SJCRH30 (cell line): ENCODE data around the gene TNFSF12. TPM values are rescaled to one million over a fixed set of nuclear protein-coding genes. Genes with fewer than 3 reads are reported as not detected.

Source experiments
- DNase-seq, 2 experiments: peaks; one replicate each; pipeline ENCODE4 v3.0.0-alpha.2; 2015 to 2020
- H3K27ac ChIP-seq: fragments of 250-450 bp; sonication (Bioruptor Pico); 2 replicates; pipeline ENCODE4 v1.5.1; 2020; ENCODE audit warnings: mild to moderate bottlenecking, moderate library complexity
- H3K27me3 ChIP-seq: fragments of 250-450 bp; sonication (Bioruptor Pico); 2 replicates; pipeline ENCODE4 v1.5.1; 2020; ENCODE audit warnings: mild to moderate bottlenecking, moderate library complexity
- H3K36me3 ChIP-seq: fragments of 250-450 bp; sonication (Bioruptor Pico); 2 replicates; pipeline ENCODE4 v1.5.1; 2020; ENCODE audit warnings: mild to moderate bottlenecking, moderate library complexity
- H3K4me1 ChIP-seq: fragments of 250-450 bp; sonication (Bioruptor Pico); 2 replicates; pipeline ENCODE4 v1.5.1; 2020; ENCODE audit warnings: mild to moderate bottlenecking, moderate library complexity
- H3K4me3 ChIP-seq: fragments of 250-450 bp; sonication (Bioruptor Pico); 2 replicates; pipeline ENCODE4 v1.5.1; 2020; ENCODE audit warnings: mild to moderate bottlenecking, moderate library complexity
- H3K9me3 ChIP-seq: fragments of 250-450 bp; sonication (Bioruptor Pico); replicated peaks from 2 replicates; pipeline ENCODE4 v1.5.1; 2020; ENCODE audit warnings: mild to moderate bottlenecking, moderate library complexity
- total RNA-seq: library from RNA; depleted of rRNA; stranded (reverse); fragments of >200 nt; shearing (Covaris generic); gene quantifications from 2 replicates; pipeline ENCODE4 v1.2.3, GENCODE V29; 2014; rRNA removed

Gene TNFSF12, protein sequence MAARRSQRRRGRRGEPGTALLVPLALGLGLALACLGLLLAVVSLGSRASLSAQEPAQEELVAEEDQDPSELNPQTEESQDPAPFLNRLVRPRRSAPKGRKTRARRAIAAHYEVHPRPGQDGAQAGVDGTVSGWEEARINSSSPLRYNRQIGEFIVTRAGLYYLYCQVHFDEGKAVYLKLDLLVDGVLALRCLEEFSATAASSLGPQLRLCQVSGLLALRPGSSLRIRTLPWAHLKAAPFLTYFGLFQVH
- not detected in 2 replicates for total RNA-seq

DNA sequence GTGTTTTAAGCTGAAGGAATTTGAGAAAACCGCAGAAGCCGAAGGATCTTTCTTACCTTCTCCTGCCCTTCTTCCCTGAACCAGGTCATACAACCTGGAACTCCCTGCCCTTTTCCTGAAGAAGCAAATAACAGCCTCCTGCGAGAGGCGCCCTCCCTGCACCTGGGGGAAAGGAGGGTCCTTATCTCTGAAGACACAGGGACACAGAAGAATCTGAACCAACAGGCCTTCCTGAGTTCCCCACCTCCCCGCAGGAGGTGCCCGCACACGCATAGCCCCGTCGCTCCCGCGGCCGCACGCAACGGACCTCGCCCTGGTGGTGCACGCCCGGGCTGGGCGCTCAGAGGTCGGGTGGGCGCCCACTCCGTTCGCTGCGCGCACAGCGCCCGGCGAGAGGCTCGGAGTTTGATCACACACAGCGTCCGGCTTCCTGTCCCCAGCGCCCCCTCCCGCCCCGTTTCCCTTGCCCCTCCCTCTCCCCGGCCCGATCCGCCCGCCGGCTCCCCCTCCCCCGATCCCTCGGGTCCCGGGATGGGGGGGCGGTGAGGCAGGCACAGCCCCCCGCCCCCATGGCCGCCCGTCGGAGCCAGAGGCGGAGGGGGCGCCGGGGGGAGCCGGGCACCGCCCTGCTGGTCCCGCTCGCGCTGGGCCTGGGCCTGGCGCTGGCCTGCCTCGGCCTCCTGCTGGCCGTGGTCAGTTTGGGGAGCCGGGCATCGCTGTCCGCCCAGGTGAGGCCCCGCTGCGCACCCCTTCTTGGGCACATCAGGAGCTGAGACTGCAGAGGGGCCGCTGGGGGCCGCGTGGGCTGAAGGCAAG, at the start of gene TNFSF12:
TNFSF12 (plus strand) TSS at position 474 of the 816 bp plus-strand sequence; CDS start at position 570, 96 bp downstream.
- no peak within 1 kb of the TSS for H3K27ac ChIP-seq
- no peaks in the 10 kb centered on the region for H3K27me3 ChIP-seq
- H3K36me3 ChIP-seq = no peaks in the 10 kb centered on the region
- H3K4me1 ChIP-seq = no peaks in the 10 kb centered on the region
- DNase-seq = no peak
- no peak within 1 kb of the TSS for H3K4me3 ChIP-seq
- H3K9me3 ChIP-seq = no peaks in the 10 kb centered on the region

DNA sequence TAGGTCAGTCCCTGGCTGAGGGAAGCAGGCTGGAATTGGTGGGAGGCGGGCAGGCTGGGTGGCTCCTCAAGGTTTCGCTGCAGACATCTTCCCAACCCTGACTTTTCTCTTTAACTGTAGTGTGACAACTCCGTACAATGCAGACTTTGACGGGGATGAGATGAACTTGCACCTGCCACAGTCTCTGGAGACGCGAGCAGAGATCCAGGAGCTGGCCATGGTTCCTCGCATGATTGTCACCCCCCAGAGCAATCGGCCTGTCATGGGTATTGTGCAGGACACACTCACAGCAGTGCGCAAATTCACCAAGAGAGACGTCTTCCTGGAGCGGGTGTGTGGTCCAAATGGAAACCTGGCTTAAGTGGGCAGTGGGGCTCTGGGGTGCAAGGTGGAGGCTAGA, 49.7 kb upstream of the TNFSF12 start:
- no peaks in the 10 kb centered on the region for H3K4me1 ChIP-seq
- DNase-seq = no peak
- no peaks in the 10 kb centered on the region for H3K27me3 ChIP-seq
- no peak overlapping the region for H3K27ac ChIP-seq
- peaks cover 62% of the 10 kb centered on the region for H3K36me3 ChIP-seq
- no peaks in the 10 kb centered on the region for H3K9me3 ChIP-seq
- H3K4me3 ChIP-seq = no peak overlapping the region

DNA sequence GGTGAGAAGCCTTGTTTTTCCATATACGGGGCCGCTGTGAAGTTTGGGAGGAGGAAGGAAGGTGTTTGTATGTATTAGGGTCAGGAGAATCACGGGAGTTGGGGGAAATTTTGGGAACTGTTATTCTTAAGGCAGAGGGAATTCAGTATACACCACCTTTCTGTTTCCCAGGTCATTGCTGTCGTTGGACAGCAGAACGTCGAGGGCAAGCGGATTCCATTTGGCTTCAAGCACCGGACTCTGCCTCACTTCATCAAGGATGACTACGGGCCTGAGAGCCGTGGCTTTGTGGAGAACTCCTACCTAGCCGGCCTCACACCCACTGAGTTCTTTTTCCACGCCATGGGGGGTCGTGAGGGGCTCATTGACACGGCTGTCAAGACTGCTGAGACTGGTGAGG, 47.1 kb upstream of the TNFSF12 start:
- Histone ChIP-seq H3K27ac (no peak overlapping the region), H3K4me1 (no peaks in the 10 kb centered on the region), H3K4me3 (no peak overlapping the region), H3K27me3 (no peaks in the 10 kb centered on the region), H3K9me3 (no peaks in the 10 kb centered on the region), H3K36me3 (peaks cover 72% of the 10 kb centered on the region)
- no peak for DNase-seq

DNA sequence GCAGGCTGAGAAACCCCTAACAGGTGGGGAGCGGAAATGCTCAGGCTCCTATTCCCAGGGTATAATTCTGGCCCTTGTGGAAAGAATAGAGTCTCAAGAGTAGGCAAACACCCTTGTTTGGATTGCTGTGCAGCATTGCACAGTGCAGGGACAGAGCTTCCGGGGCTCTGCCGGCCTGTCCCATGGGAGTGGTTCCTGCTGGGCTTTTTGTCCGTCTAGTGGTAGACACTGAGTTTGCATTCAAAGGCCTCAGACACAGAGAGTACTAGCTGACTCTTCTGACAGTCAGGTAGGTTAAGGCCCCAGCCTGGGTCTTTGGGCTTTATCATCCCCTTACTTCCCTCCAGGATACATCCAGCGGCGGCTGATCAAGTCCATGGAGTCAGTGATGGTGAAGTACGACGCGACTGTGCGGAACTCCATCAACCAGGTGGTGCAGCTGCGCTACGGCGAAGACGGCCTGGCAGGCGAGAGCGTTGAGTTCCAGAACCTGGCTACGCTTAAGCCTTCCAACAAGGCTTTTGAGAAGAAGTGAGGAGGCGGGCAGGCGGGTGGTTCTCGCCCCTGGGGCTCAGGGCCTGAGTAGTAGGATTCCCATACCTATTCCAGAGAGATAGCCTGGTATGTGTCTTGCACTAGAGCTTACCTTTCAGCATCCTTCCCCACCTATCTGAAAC, 46.5 kb upstream of the TNFSF12 start:
- H3K4me1 ChIP-seq = no peaks in the 10 kb centered on the region
- H3K27ac ChIP-seq = no peak overlapping the region
- no peak for DNase-seq
- H3K36me3 ChIP-seq = peaks cover 72% of the 10 kb centered on the region
- H3K27me3 ChIP-seq = no peaks in the 10 kb centered on the region
- no peak overlapping the region for H3K4me3 ChIP-seq
- no peaks in the 10 kb centered on the region for H3K9me3 ChIP-seq

DNA sequence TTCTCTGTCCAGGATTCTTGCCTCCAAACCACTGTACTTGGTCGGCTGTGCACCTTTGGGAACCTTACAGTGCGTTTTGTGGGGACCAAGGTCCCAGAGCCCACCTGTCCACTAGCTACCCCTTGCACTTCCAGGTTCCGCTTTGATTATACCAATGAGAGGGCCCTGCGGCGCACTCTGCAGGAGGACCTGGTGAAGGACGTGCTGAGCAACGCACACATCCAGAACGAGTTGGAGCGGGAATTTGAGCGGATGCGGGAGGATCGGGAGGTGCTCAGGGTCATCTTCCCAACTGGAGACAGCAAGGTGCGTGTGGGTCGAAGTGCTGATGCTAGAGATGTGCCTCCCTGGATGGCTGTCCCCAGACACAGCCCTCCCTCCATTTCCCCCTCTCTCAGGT, 45.9 kb upstream of the TNFSF12 start:
- no peaks in the 10 kb centered on the region for H3K9me3 ChIP-seq
- no peaks in the 10 kb centered on the region for H3K27me3 ChIP-seq
- peaks cover 78% of the 10 kb centered on the region for H3K36me3 ChIP-seq
- DNase-seq = no peak
- H3K27ac ChIP-seq = no peak overlapping the region
- H3K4me1 ChIP-seq = no peaks in the 10 kb centered on the region
- no peak overlapping the region for H3K4me3 ChIP-seq

DNA sequence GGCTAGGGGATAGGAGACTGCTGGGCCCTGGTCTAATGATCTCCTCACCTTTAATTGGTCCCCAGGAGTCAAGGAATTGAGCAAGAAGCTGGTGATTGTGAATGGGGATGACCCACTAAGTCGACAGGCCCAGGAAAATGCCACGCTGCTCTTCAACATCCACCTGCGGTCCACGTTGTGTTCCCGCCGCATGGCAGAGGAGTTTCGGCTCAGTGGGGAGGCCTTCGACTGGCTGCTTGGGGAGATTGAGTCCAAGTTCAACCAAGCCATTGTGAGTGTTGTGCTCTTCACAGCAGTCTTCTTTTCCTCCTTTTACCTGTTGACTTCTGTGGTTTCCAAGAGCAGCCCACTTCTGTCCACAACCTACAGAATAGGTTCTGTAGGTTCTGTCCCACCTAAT, 45.3 kb upstream of the TNFSF12 start:
- DNase-seq = no peak
- H3K36me3 ChIP-seq = peaks cover 78% of the 10 kb centered on the region
- no peak overlapping the region for H3K4me3 ChIP-seq
- no peaks in the 10 kb centered on the region for H3K27me3 ChIP-seq
- no peaks in the 10 kb centered on the region for H3K9me3 ChIP-seq
- H3K27ac ChIP-seq = no peak overlapping the region
- no peaks in the 10 kb centered on the region for H3K4me1 ChIP-seq

DNA sequence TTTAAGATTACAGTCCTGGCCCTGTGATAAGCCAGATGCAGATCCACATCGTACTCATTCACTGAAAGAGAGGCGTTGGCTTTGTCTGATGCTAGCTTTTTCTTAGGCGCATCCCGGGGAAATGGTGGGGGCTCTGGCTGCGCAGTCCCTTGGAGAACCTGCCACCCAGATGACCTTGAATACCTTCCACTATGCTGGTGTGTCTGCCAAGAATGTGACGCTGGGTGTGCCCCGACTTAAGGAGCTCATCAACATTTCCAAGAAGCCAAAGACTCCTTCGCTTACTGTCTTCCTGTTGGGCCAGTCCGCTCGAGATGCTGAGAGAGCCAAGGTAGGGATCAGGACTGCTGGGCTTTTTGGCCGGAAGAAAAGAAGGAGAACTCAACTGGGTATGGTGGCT, 40.7 kb upstream of the TNFSF12 start:
- Histone ChIP-seq H3K36me3 (peaks cover 58% of the 10 kb centered on the region), H3K27me3 (no peaks in the 10 kb centered on the region), H3K4me1 (no peaks in the 10 kb centered on the region), H3K27ac (no peak overlapping the region), H3K4me3 (no peak overlapping the region), H3K9me3 (no peaks in the 10 kb centered on the region)
- DNase-seq = no peak

DNA sequence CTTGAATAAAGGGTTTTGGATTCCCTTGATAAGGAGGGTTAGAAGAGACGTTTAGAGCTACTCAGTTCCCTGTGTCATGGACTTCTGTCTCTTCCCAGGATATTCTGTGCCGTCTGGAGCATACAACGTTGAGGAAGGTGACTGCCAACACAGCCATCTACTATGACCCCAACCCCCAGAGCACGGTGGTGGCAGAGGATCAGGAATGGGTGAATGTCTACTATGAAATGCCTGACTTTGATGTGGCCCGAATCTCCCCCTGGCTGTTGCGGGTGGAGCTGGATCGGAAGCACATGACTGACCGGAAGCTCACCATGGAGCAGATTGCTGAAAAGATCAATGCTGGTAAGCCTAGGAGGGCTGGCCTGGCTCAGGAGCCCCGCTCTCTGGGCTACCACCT, 40.0 kb upstream of the TNFSF12 start:
- Histone ChIP-seq H3K36me3 (peaks cover 52% of the 10 kb centered on the region), H3K27ac (no peak overlapping the region), H3K4me1 (no peaks in the 10 kb centered on the region), H3K27me3 (no peaks in the 10 kb centered on the region), H3K4me3 (no peak overlapping the region), H3K9me3 (no peaks in the 10 kb centered on the region)
- no peak for DNase-seq

DNA sequence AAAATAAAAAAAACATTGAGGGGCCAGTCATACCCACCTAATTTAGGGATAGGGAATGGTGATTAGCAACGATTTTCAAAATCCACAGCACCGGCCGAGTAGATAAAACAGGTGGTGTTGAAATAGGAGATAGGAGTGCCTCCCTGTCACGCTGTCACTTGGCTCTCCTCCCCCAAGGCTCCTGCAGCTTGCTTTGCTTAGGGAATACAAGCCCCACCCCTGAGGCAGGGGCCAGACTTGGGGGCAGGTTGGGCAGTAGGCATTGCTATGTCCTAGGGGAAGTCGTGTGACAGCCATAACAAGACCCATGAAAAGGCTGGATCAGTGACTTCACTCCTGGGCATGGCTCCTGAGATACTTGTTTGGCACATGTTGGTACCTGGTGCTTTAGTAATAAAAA, 38.9 kb upstream of the TNFSF12 start:
- DNase-seq = no peak
- Histone ChIP-seq H3K27me3 (no peaks in the 10 kb centered on the region), H3K4me1 (no peaks in the 10 kb centered on the region), H3K4me3 (no peak overlapping the region), H3K27ac (no peak overlapping the region), H3K36me3 (peaks cover 45% of the 10 kb centered on the region), H3K9me3 (no peaks in the 10 kb centered on the region)

DNA sequence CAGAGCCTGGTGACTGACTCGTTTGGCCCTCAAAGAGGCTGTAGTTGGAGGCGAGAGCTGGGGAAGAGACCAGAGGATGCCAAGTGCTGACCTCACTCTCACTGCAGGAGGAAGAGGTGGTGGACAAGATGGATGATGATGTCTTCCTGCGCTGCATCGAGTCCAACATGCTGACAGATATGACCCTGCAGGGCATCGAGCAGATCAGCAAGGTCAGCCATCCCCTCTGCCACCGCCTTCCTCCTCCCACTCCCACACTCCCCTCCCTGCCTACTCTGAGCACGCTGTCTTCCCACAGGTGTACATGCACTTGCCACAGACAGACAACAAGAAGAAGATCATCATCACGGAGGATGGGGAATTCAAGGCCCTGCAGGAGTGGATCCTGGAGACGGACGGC, 37.8 kb upstream of the TNFSF12 start:
- Histone ChIP-seq H3K27ac (no peak overlapping the region), H3K36me3 (peaks cover 39% of the 10 kb centered on the region), H3K4me1 (no peaks in the 10 kb centered on the region), H3K4me3 (no peak overlapping the region), H3K9me3 (no peaks in the 10 kb centered on the region), H3K27me3 (no peaks in the 10 kb centered on the region)
- DNase-seq = no peak

DNA sequence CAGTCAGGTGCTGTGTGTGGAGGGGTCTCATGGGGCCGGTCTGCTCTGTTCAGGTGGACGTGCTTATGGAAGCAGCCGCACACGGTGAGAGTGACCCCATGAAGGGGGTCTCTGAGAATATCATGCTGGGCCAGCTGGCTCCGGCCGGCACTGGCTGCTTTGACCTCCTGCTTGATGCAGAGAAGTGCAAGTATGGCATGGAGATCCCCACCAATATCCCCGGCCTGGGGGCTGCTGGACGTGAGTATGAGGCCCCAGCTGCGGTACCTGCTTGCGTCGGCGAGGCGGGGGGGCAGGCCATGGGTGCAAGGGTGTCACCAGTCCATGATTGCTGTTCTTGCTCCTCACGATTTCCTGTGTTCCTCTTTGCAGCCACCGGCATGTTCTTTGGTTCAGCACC, 36.8 kb upstream of the TNFSF12 start:
- no peak for DNase-seq
- peaks cover 33% of the 10 kb centered on the region for H3K36me3 ChIP-seq
- H3K4me1 ChIP-seq = no peaks in the 10 kb centered on the region

DNA sequence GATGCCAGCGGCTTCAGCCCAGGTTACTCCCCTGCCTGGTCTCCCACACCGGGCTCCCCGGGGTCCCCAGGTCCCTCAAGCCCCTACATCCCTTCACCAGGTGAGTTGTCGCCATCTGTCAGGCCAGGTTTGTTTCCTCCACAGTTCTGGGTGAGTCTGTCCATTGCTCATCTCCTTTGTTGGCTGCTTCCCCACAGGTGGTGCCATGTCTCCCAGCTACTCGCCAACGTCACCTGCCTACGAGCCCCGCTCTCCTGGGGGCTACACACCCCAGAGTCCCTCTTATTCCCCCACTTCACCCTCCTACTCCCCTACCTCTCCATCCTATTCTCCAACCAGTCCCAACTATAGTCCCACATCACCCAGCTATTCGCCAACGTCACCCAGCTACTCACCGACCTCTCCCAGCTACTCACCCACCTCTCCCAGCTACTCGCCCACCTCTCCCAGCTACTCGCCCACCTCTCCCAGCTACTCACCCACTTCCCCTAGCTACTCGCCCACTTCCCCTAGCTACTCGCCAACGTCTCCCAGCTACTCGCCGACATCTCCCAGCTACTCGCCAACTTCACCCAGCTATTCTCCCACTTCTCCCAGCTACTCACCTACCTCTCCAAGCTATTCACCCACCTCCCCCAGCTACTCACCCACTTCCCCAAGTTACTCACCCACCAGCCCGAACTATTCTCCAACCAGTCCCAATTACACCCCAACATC, 35.9 kb upstream of the TNFSF12 start:
- Histone ChIP-seq H3K27ac (no peak overlapping the region), H3K4me3 (no peak overlapping the region), H3K36me3 (peaks cover 25% of the 10 kb centered on the region), H3K27me3 (no peaks in the 10 kb centered on the region), H3K4me1 (no peaks in the 10 kb centered on the region), H3K9me3 (no peaks in the 10 kb centered on the region)
- no peak for DNase-seq

More for the DNA sequence above, 36.8 kb upstream of the TNFSF12 start:
- H3K27me3 ChIP-seq = no peaks in the 10 kb centered on the region
- H3K9me3 ChIP-seq = no peaks in the 10 kb centered on the region
- no peak overlapping the region for H3K27ac ChIP-seq
- no peak overlapping the region for H3K4me3 ChIP-seq

DNA sequence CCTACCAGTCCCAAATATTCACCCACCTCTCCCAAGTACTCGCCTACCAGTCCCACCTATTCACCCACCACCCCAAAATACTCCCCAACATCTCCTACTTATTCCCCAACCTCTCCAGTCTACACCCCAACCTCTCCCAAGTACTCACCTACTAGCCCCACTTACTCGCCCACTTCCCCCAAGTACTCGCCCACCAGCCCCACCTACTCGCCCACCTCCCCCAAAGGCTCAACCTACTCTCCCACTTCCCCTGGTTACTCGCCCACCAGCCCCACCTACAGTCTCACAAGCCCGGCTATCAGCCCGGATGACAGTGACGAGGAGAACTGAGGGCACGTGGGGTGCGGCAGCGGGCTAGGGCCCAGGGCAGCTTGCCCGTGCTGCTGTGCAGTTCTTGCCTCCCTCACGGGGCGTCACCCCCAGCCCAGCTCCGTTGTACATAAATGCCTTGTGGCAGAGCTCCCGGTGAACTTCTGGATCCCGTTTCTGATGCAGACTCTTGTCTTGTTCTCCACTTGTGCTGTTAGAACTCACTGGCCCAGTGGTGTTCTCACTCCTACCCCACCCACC, 34.9 kb upstream of the TNFSF12 start:
- DNase-seq = no peak
- Histone ChIP-seq H3K4me1 (no peaks in the 10 kb centered on the region), H3K36me3 (peaks cover 18% of the 10 kb centered on the region)

DNA sequence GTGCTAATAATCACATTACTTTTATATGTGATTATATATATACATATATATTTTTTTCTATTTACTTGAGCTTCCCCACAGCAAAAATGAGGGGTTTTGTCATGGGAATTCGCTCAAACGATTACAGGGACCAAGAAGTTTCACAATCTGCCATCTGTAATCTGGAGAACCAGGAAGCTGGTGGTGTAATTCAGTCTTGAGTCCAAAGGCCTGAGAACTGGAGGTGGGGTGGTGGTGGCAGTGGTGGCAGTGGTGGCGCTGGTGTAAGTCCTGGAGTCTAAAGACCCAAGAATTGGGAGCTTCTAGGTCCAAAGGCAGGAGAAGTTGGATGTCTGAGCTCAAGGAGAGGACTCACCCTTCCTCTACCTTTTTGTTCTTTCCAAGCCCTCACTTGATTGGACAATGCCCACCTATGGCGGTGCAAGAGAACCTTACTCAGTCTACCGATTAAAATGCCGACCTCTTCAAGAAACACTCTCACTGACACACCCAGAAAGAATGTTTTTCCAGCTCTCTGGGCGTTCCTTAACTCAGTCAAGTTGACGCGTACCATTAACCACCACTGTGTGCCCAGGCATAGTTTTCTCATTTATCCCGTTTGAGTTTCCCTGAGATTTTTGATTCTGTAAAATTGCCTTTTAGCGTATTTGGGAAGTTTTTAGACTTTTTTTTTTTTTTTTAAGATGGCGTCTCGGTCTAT, 32.8 kb upstream of the TNFSF12 start:
- Histone ChIP-seq H3K27me3 (no peaks in the 10 kb centered on the region), H3K27ac (no peak overlapping the region), H3K9me3 (no peaks in the 10 kb centered on the region), H3K4me3 (no peak overlapping the region), H3K36me3 (peaks cover 10% of the 10 kb centered on the region), H3K4me1 (no peaks in the 10 kb centered on the region)
- DNase-seq = no peak

More for the DNA sequence above, 34.9 kb upstream of the TNFSF12 start:
- Histone ChIP-seq H3K4me3 (no peak overlapping the region), H3K27ac (no peak overlapping the region), H3K9me3 (no peaks in the 10 kb centered on the region), H3K27me3 (no peaks in the 10 kb centered on the region)
